ENCODE results near the gene IDH3G. TPM values are rescaled to one million over a fixed set of nuclear protein-coding genes. Genes with fewer than 3 reads are reported as not detected.

Gene IDH3G
- total and polyA plus RNA-seq, 2 donors (not counting 3 experiments of a cell fraction or from before 2014, with no cell fraction given) = 57.7 to 116 TPM

- no peak overlapping the region for H3K27ac ChIP-seq (ENCODE audit: insufficient read depth, low read depth, low read length)
- no peak overlapping the region for H3K9ac ChIP-seq (replicated peaks; ENCODE audit: extremely low read depth, insufficient read depth, low read length)
- DNase-seq (ENCODE audit: low read depth, low spot score) = no peak
- FAIRE-seq = no peak
- BruUV-seq (replicated peaks) = no TSS peak
- no peaks in the 10 kb centered on the region for H3K9me1 ChIP-seq (replicated peaks; ENCODE audit: control insufficient read depth, extremely low read depth, insufficient read depth, low read length)
- ChIA-PET POLR2A (no interaction called here), CTCF (no interaction called here)
- peaks cover 0 to 18% of the 10 kb centered on the region in 2 experiments for H3K36me3 ChIP-seq (ENCODE audit: control insufficient read depth in 2 of 2, extremely low read depth in 1 of 2, insufficient read depth in 2 of 2, low read length in 2 of 2)
- no peaks in the 10 kb centered on the region for H3K27me3 ChIP-seq (ENCODE audit: control insufficient read depth in 2 of 2, insufficient read depth in 2 of 2, low read length in 2 of 2)
- intact Hi-C loops (cut with micrococcal nuclease) (no loop called here), dilution Hi-C loops (cut with MboI; ENCODE audit: extremely low pct_ligation_motif_present, low sequenced_read_pairs) (no loop called here)
- TF ChIP-seq CTCF (IDR thresholded peaks at IDR 0.05; ENCODE audit: extremely low read depth in 1 of 2, insufficient read depth in 1 of 2, low read depth in 1 of 2, low read length in 2 of 2) = no peak
- TF ChIP-seq GATA2 (IDR thresholded peaks at IDR 0.05; ENCODE audit: insufficient read depth, insufficient read length, low read depth, low read length) = no peak
- TF ChIP-seq POLR2A (IDR thresholded peaks at IDR 0.05; ENCODE audit: low read depth, low read length) = no peak
- TF ChIP-seq POLR2AphosphoS5 (IDR thresholded peaks at IDR 0.05; ENCODE audit: insufficient read depth, low read depth, low read length) = no peak
- TF ChIP-seq MYC (IDR thresholded peaks at IDR 0.05; ENCODE audit: low read depth, low read length) = no peak
- TF ChIP-seq MAX (IDR thresholded peaks at IDR 0.05; ENCODE audit: insufficient read depth, insufficient read length) = no peak
- no peak for TF ChIP-seq JUN (IDR thresholded peaks at IDR 0.05; ENCODE audit: borderline replicate concordance, insufficient read depth, insufficient read length, low read depth)
- TF ChIP-seq EZH2 (IDR thresholded peaks at IDR 0.05; ENCODE audit: borderline replicate concordance, low read depth, low read length, severe bottlenecking) = no peak
- no peak for TF ChIP-seq FOS (IDR thresholded peaks at IDR 0.05; ENCODE audit: borderline replicate concordance, insufficient read depth, low read length)
- no peaks in the 10 kb centered on the region for H3K9me3 ChIP-seq (replicated peaks; ENCODE audit: control insufficient read depth, insufficient read depth, low read length)
- H3K79me2 ChIP-seq (ENCODE audit: control insufficient read depth, insufficient read depth, low read length) = peaks cover 13% of the 10 kb centered on the region
- H3K4me1 ChIP-seq (ENCODE audit: control insufficient read depth, extremely low read depth, insufficient read depth, low read length) = no peaks in the 10 kb centered on the region
- H3K4me2 ChIP-seq (ENCODE audit: insufficient read depth, low read length) = no peak overlapping the region
- no peak overlapping the region for H2AFZ ChIP-seq (ENCODE audit: low read depth, low read length)
- H3K4me3 ChIP-seq (replicated peaks in 1 of 3; ENCODE audit: insufficient read depth in 1 of 3, low read depth in 1 of 3, low read length in 3 of 3) = no peak overlapping the region
- no peaks in the 10 kb centered on the region for H4K20me1 ChIP-seq (replicated peaks; ENCODE audit: control insufficient read depth, extremely low read depth, insufficient read depth, low read length)
Observed at GRCh38 chrX:153786669-153787068, 7.5 kb downstream of the IDH3G start.

All from endothelial cell of umbilical vein (primary cell).